Heart left ventricle (tissue), 16 donors: ENCODE data around the gene DYNLRB2. TPM values are rescaled to one million over a fixed set of nuclear protein-coding genes. Genes with fewer than 3 reads are reported as not detected.

Experiments
- ATAC-seq, 4 donors: fragments of 200-7000 bp; cut with Tn5 transposase; one replicate each; pipeline ENCODE4 v1.9.1; 2020 to 2022; ENCODE audit warnings: moderate library complexity in 4 of 4, mild to moderate bottlenecking in 3 of 4, moderate number of reproducible peaks in 1 of 4
- DNase-seq, 5 donors: peaks; one replicate each; pipeline ENCODE4 v3.0.0-alpha.2; 2020
- H3K27ac ChIP-seq, 12 donors: fragments of 200-600 bp; sonication (generic) in 4 of 12; one replicate each; pipeline versions ENCODE4 v1.5.0 to v1.8.0; 2016 to 2022; ENCODE audit warnings: mild to moderate bottlenecking in 2 of 12
- H3K27me3 ChIP-seq, 9 donors: fragments of 200-600 bp; sonication (generic) in 2 of 9; one replicate each; pipeline versions ENCODE4 v1.5.1 to v1.8.0; 2016 to 2022; ENCODE audit warnings: mild to moderate bottlenecking in 3 of 9
- H3K36me3 ChIP-seq, 9 donors: fragments of 200-600 bp; sonication (generic) in 2 of 9; one replicate each; pipeline versions ENCODE4 v1.5.0 to v1.8.0; 2018 to 2022; ENCODE audit warnings: mild to moderate bottlenecking in 2 of 9
- H3K4me1 ChIP-seq, 12 donors: fragments of 200-600 bp; sonication (generic) in 4 of 12; one replicate each; pipeline versions ENCODE4 v1.5.0 to v1.8.0; 2016 to 2022; ENCODE audit warnings: mild to moderate bottlenecking in 3 of 12
- H3K4me3 ChIP-seq, 12 donors: fragments of 200-600 bp; sonication (generic) in 4 of 12; one replicate each; pipeline versions ENCODE4 v1.5.0 to v1.8.0; 2017 to 2022; ENCODE audit warnings: mild to moderate bottlenecking in 9 of 12, moderate library complexity in 4 of 12
- H3K9me3 ChIP-seq, 12 donors: fragments of 200-600 bp; sonication (generic) in 4 of 12; one replicate each; pipeline versions ENCODE4 v1.5.0 to v1.8.0; 2016 to 2022; ENCODE audit warnings: mild to moderate bottlenecking in 1 of 12
- POLR2A ChIP-seq, 2 donors: fragments of 450-650 bp; IDR thresholded peaks; one replicate each; pipeline ENCODE4 v1.6.1; 2017; ENCODE audit warnings: antibody characterized with exemption in 2 of 2, mild to moderate bottlenecking in 2 of 2, moderate library complexity in 2 of 2
- WGBS, 4 donors: extraction: QIAGEN DNeasy Blood & Tissue Kit in 2 of 4; methylation state at CpG; one replicate each; pipeline versions ENCODE4 v1.1.5 to v1.1.7; 2013 to 2018; 5-methylcytosine and 5-hydroxymethylcytosine counted together
- intact Hi-C, 10 donors: fragments of 100-400 bp; cut with DNase I; formaldehyde crosslinking; loops; one replicate each; pipeline versions ENCODE4 v1.11.1 to v1.14.2; 2022
- polyA plus RNA-seq, 2 donors: library from polyadenylated mRNA; stranded (reverse); fragments of 200-250 nt; gene quantifications; one replicate each; pipeline ENCODE4 v1.2.3, GENCODE V29; 2013
- total RNA-seq, 9 donors: library from RNA; depleted of rRNA in 2 of 9; stranded (reverse); fragments of >200 nt in 2 of 9; fragmentation: NEBNext Ultra II Directional in 3 of 9; extraction: Animal tissue kit (Norgen Biotek cat#: 25700) in 3 of 9; gene quantifications; one replicate each; pipeline versions ENCODE4 v1.1.0 to v1.2.4, GENCODE V29; 2016 to 2023
- TF ChIP-seq, protein P1 (sequence below), 12 donors: fragments of 200-600 bp; sonication (generic) in 4 of 12; IDR thresholded peaks; one replicate each; pipeline versions ENCODE4 v1.5.0 to v1.8.0; 2018 to 2022; ENCODE audit warnings: antibody characterized with exemption in 12 of 12, mild to moderate bottlenecking in 5 of 12
- donor health status: ischemic (EF 13 %, LVEDD 7.1; RV severe dilation, severe dysfunction).
- donor health status: healthy with polysubstance abuse.
- donor health status: DM: no; HTN: yes; CAD: no.
- donor health status: DM: no; HTN: no; CAD: no.
- donor health status: ischemic (EF 25% LVEDD 6.9; RV normal size, moderate dysfunction).
- donor health status: ischemic (EF 25% LVEDD 5.7; RV mildly dilated, moderate dysfunction).
- donor health status: healthy.
- donor health status: DM: yes; HTN: yes; CAD: no.
- donor health status: ischemic (EF 35%, LVEDD 5.7; RV mildly dilated, moderate dysfunction).
- donor health status: nonischemic (EF 11% LVEDD 7.7; RV severe dilation, severe dysfunction).
- donor health status: DM: yes; HTN: yes; CAD: no.
- donor health status: PGD.
- donor health status: ischemic (EF 29% LVEDD 5.4; RV normal size, mild dysfunction).
- donor health status: nonischemic (EF 23%, LVEDD 6.1; RV moderate dilation, normal function).

Gene DYNLRB2
- total and polyA plus RNA-seq, 11 donors, result 0.33 to 2.1 (median 0.87) TPM; not detected in 5

DNA sequence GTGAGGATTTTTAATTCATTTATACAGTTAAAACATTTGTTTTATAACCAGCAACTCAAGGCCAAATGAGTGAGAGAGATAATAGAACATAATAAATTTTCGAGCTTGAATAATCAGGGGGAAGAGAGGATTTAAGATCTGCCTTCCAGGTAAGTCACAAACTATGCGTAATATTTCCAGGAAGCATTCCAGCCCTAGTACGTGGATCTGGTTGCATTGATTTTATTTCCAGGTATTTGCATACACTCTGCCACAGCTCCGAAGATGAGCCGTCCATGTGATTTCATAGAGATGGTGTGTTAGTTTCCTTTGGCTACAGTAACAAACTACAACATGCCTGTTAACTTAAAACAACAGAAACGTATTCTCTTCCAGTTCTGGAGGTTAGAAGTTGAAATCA lies 3.5 kb downstream of the DYNLRB2 start:
- intact Hi-C loops, result loop anchor here in 4 of 10 donors (5.0 to 10.0 kb wide), 2 partner anchors 260 to 263 kb away; partner anchors contain the start of gene CDYL2 (in 3 of the 4)
- H3K27ac ChIP-seq, result no peak overlapping the region

DNA sequence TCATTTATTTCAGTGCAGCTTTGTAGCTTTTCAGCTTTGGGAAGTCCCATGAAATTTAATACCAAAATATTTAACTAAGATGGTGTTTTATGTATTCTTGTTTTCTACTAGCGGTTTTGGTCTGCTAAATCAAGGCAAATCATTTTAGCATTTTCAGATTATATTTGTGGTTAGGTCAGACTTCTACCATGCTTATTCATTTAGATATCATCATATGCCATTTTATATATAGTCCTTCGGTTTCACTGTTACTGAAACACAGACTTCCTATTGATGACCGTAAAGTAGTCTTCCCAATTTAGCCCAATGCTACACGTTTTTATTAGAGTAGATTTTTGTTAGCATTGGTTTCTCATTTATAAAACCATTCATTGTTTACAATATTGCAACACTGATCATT lies 5.5 kb downstream of the DYNLRB2 start:
- Histone ChIP-seq H3K27ac (no peak overlapping the region), H3K36me3 (no peaks in the 10 kb centered on the region), H3K4me1 (peaks cover 0 to 2% (median 0%) of the 10 kb centered on the region in 12 donors), H3K27me3 (peaks cover 0 to 10% (median 0%) of the 10 kb centered on the region in 9 donors), H3K9me3 (no peaks in the 10 kb centered on the region), H3K4me3 (no peak overlapping the region)
- no peak for DNase-seq
- 71 to 75% (median 74%) methylated on average over 4 of the region's 4 CpGs for WGBS, 4 donors
- intact Hi-C loops, result loop anchor here in 3 of 10 donors (10.0 kb wide), 1 partner anchor 259 kb away; the partner anchor contains the start of gene CDYL2 (in 3 of the 3)
- no peak for TF ChIP-seq POLR2A (IDR thresholded peaks at IDR 0.05)
- TF ChIP-seq, protein P1, sequence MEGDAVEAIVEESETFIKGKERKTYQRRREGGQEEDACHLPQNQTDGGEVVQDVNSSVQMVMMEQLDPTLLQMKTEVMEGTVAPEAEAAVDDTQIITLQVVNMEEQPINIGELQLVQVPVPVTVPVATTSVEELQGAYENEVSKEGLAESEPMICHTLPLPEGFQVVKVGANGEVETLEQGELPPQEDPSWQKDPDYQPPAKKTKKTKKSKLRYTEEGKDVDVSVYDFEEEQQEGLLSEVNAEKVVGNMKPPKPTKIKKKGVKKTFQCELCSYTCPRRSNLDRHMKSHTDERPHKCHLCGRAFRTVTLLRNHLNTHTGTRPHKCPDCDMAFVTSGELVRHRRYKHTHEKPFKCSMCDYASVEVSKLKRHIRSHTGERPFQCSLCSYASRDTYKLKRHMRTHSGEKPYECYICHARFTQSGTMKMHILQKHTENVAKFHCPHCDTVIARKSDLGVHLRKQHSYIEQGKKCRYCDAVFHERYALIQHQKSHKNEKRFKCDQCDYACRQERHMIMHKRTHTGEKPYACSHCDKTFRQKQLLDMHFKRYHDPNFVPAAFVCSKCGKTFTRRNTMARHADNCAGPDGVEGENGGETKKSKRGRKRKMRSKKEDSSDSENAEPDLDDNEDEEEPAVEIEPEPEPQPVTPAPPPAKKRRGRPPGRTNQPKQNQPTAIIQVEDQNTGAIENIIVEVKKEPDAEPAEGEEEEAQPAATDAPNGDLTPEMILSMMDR (IDR thresholded peaks at IDR 0.05), result no peak
- no peak for ATAC-seq

More for the DNA sequence above, 3.5 kb downstream of the DYNLRB2 start:
- Histone ChIP-seq H3K9me3 (no peaks in the 10 kb centered on the region), H3K36me3 (no peaks in the 10 kb centered on the region), H3K27me3 (peaks cover 0 to 7% (median 0%) of the 10 kb centered on the region in 9 donors), H3K4me3 (no peak overlapping the region), H3K4me1 (peaks cover 0 to 11% (median 4%) of the 10 kb centered on the region in 12 donors)
- ATAC-seq (no peak), DNase-seq (no peak)
- no peak for TF ChIP-seq POLR2A (IDR thresholded peaks at IDR 0.05)
- TF ChIP-seq, protein P1 (IDR thresholded peaks at IDR 0.05), result no peak
- WGBS, 4 donors, result 75 to 77% (median 77%) methylated on average over 6 of the region's 6 CpGs

GRCh38 chr16:80547145-80547544 lies 6.4 kb downstream of the DYNLRB2 start:
- Histone ChIP-seq H3K27ac (no peak overlapping the region), H3K4me1 (no peaks in the 10 kb centered on the region), H3K4me3 (no peak overlapping the region), H3K27me3 (peaks cover 0 to 14% (median 0%) of the 10 kb centered on the region in 9 donors), H3K36me3 (no peaks in the 10 kb centered on the region), H3K9me3 (no peaks in the 10 kb centered on the region)
- TF ChIP-seq POLR2A (IDR thresholded peaks at IDR 0.05), result no peak
- TF ChIP-seq, protein P1 (IDR thresholded peaks at IDR 0.05), result no peak
- ATAC-seq (no peak), DNase-seq (no peak)
- 93 to 95% (median 94%) methylated on average over 2 of the region's 2 CpGs for WGBS, 4 donors
- intact Hi-C loops, result loop anchor here in 3 of 10 donors (10.0 kb wide), 1 partner anchor 258 kb away; the partner anchor contains the start of gene CDYL2 (in 3 of the 3)

GRCh38 chr16:80552277-80552676 lies 11.5 kb downstream of the DYNLRB2 start:
- no peak for TF ChIP-seq POLR2A (IDR thresholded peaks at IDR 0.05)
- TF ChIP-seq, protein P1 (IDR thresholded peaks at IDR 0.05), result no peak
- Histone ChIP-seq H3K27ac (no peak overlapping the region), H3K36me3 (no peaks in the 10 kb centered on the region), H3K4me3 (no peak overlapping the region), H3K9me3 (no peaks in the 10 kb centered on the region), H3K27me3 (peaks cover 0 to 24% (median 0%) of the 10 kb centered on the region in 9 donors), H3K4me1 (no peaks in the 10 kb centered on the region)
- no peak for DNase-seq
- intact Hi-C loops, result no loop called here
- WGBS, 4 donors, result 46 to 65% (median 60%) methylated on average over 5 of the region's 5 CpGs
- no peak for ATAC-seq
